Ishikawa (cell line): ENCODE measurements around the gene APLN.

ENCODE experiments used
- CEBPB ChIP-seq: IDR thresholded peaks from 2 replicates; pipeline ENCODE4 v1.6.1; 2012
- CREB1 ChIP-seq: IDR thresholded peaks from 2 replicates; pipeline ENCODE4 v1.6.1; 2012; ENCODE audit warnings: low read depth
- EGR1 ChIP-seq: IDR thresholded peaks from 2 replicates; pipeline ENCODE4 v1.6.1; 2012
- EP300 ChIP-seq: IDR thresholded peaks from 2 replicates; pipeline ENCODE4 v1.6.1; 2012; ENCODE audit warnings: borderline replicate concordance
- FOXM1 ChIP-seq: IDR thresholded peaks from 2 replicates; pipeline ENCODE4 v1.6.1; 2012; ENCODE audit warnings: low read depth, borderline replicate concordance
- MAX ChIP-seq: IDR thresholded peaks from 2 replicates; pipeline ENCODE4 v1.6.1; 2012
- NFIC ChIP-seq: IDR thresholded peaks from 2 replicates; pipeline ENCODE4 v1.6.1; 2012
- RAD21 ChIP-seq: IDR thresholded peaks from 2 replicates; pipeline ENCODE4 v1.6.1; 2012; ENCODE audit warnings: low read depth
- REST ChIP-seq: IDR thresholded peaks from 2 replicates; pipeline ENCODE4 v1.6.1; 2012; ENCODE audit warnings: low read depth, mild to moderate bottlenecking
- TAF1 ChIP-seq: IDR thresholded peaks from 2 replicates; pipeline ENCODE4 v1.6.1; 2012; ENCODE audit warnings: low read depth, mild to moderate bottlenecking
- TCF12 ChIP-seq: IDR thresholded peaks from 2 replicates; pipeline ENCODE4 v1.6.1; 2012; ENCODE audit warnings: low read depth
- TEAD4 ChIP-seq: IDR thresholded peaks from 2 replicates; pipeline ENCODE4 v1.6.1; 2012
- USF1 ChIP-seq: IDR thresholded peaks from 2 replicates; pipeline ENCODE4 v1.6.1; 2012
- YY1 ChIP-seq: IDR thresholded peaks from 2 replicates; pipeline ENCODE4 v1.6.1; 2012; ENCODE audit warnings: low read depth
- ZBTB7A ChIP-seq: IDR thresholded peaks from 2 replicates; pipeline ENCODE4 v1.6.1; 2012; ENCODE audit warnings: low read depth

Gene APLN

GRCh38 chrX:129659861-129660260 is 5.1 kb upstream of the APLN start:
- TF ChIP-seq EGR1: no peak
- no peak for TF ChIP-seq TEAD4
- no peak for TF ChIP-seq ZBTB7A
- no peak for TF ChIP-seq TCF12
- no peak for TF ChIP-seq NFIC
- TF ChIP-seq REST: no peak
- TF ChIP-seq YY1: no peak
- no peak for TF ChIP-seq EP300
- no peak for TF ChIP-seq CREB1
- no peak for TF ChIP-seq FOXM1
- TF ChIP-seq RAD21: no peak
- TF ChIP-seq MAX: no peak
- TF ChIP-seq USF1: no peak
- no peak for TF ChIP-seq TAF1
- TF ChIP-seq CEBPB: no peak

GRCh38 chrX:129659141-129659540 is 4.4 kb upstream of the APLN start:
- TF ChIP-seq NFIC (no peak), CREB1 (no peak), RAD21 (no peak), USF1 (no peak)

GRCh38 chrX:129658429-129658828 is 3.7 kb upstream of the APLN start:
- no peak for TF ChIP-seq EP300
- TF ChIP-seq TAF1: no peak
- no peak for TF ChIP-seq USF1
- TF ChIP-seq CREB1: no peak
- no peak for TF ChIP-seq FOXM1
- no peak for TF ChIP-seq EGR1
- no peak for TF ChIP-seq MAX
- no peak for TF ChIP-seq TEAD4

- TF ChIP-seq CEBPB (no peak), TEAD4 (no peak), YY1 (no peak), RAD21 (peak; percentile 47)
Measured at GRCh38 chrX:129655547-129656249, 942 bp upstream of the APLN start.

- TF ChIP-seq EGR1 (no peak), CEBPB (no peak), TCF12 (0 out of 2 replicates have a peak, but pooled peaks have one; percentile 33), NFIC (no peak)
Measured at GRCh38 chrX:129653971-129654651, 645 bp downstream of the APLN start.

- TF ChIP-seq EGR1: no peak
- no peak for TF ChIP-seq RAD21
- no peak for TF ChIP-seq YY1
- TF ChIP-seq ZBTB7A: no peak
- TF ChIP-seq CREB1: no peak
- no peak for TF ChIP-seq TEAD4
- no peak for TF ChIP-seq EP300
- TF ChIP-seq CEBPB: no peak
Measured at GRCh38 chrX:129653181-129653970, 1.4 kb downstream of the APLN start.

- TF ChIP-seq MAX (no peak), TEAD4 (no peak), REST (no peak), CREB1 (no peak), EGR1 (no peak), FOXM1 (no peak), CEBPB (no peak), EP300 (no peak), TAF1 (no peak), RAD21 (no peak), USF1 (no peak), ZBTB7A (no peak), NFIC (no peak), YY1 (no peak), TCF12 (no peak)
Measured at GRCh38 chrX:129652565-129653169, 2.1 kb downstream of the APLN start.
